Ascending aorta (tissue), 2 donors: ENCODE data around the gene NCDN. TPM values are rescaled to one million over a fixed set of nuclear protein-coding genes. Genes with fewer than 3 reads are reported as not detected.
"Not testable (repeated sequence)": the region's sequence is repeated elsewhere in the genome, so short reads cannot be mapped to it uniquely, and the experiment has no call there.

ENCODE experiments used
- DNase-seq, 2 donors: peaks; one replicate each; pipeline ENCODE4 v3.0.0-alpha.2; 2019; ENCODE audit warnings: low spot score in 2 of 2
- H3K27ac ChIP-seq, 2 donors: fragments of 200-600 bp; sonication (generic); one replicate each; pipeline ENCODE4 v1.5.1; 2016 to 2017; ENCODE audit warnings: mild to moderate bottlenecking in 1 of 2
- H3K27me3 ChIP-seq: fragments of 200-600 bp; sonication (generic); one replicate; pipeline ENCODE4 v1.5.1; 2017
- H3K36me3 ChIP-seq, 2 donors: fragments of 200-600 bp; sonication (generic); one replicate each; pipeline ENCODE4 v1.5.1; 2016
- H3K4me1 ChIP-seq, 2 donors: fragments of 200-600 bp; sonication (generic); one replicate each; pipeline ENCODE4 v1.5.1; 2016 to 2017; ENCODE audit warnings: mild to moderate bottlenecking in 1 of 2
- H3K4me3 ChIP-seq, 2 donors: fragments of 200-600 bp; sonication (generic); one replicate each; pipeline ENCODE4 v1.5.1; 2016 to 2017; ENCODE audit warnings: mild to moderate bottlenecking in 1 of 2
- H3K9me3 ChIP-seq, 2 donors: fragments of 200-600 bp; sonication (generic); one replicate each; pipeline ENCODE4 v1.5.1; 2016
- CTCF ChIP-seq, 3 experiments: fragments of 200-600 bp in 2 of 3; fragments of 450-650 bp in 1 of 3; sonication (generic) in 2 of 3; IDR thresholded peaks; one replicate each; pipeline ENCODE4 v1.5.1; 2016 to 2019; ENCODE audit warnings: antibody characterized with exemption in 3 of 3, mild to moderate bottlenecking in 1 of 3, moderate library complexity in 1 of 3
- intact Hi-C: fragments of 100-400 bp; cut with DNase I; formaldehyde crosslinking; loops from one replicate; pipeline ENCODE4 v1.15.1; 2023
- total RNA-seq: library from RNA; depleted of rRNA; stranded (reverse); fragments of >200 nt; gene quantifications from one replicate; pipeline ENCODE4 v1.1.0, GENCODE V29; 2016

NCDN gene
- total RNA-seq, 1 donor from 2014 or later = 20.1 TPM

DNA sequence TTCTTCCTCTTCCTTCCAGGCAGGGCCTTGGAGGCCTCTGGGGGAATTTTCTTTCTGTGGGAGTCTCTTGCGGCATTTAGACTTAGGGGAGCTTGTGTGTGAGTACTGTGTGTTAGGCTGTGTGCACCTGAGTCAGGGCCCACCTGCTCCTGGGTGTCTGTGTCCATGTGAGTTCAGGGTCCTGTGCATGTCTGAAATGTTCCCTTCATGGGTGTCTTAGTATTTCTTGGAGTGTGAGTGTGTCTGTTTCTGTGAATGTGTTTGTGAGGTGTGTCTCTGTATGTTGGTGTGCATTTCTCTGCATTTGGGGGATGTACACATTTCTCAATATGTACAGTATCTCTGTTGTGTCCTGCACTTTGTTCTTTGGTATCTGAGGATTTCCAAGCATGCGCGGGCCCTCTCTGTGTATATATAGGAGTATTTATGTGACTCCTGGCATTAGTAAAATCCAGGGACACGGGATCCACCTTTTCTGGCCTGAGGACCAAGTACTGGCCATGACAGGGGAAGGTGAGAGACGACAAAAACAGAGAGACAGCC, 17.9 kb downstream of the NCDN start:
- no peak overlapping the region for H3K4me3 ChIP-seq
- no peak for TF ChIP-seq CTCF (IDR thresholded peaks at IDR 0.05)
- no peaks in the 10 kb centered on the region for H3K36me3 ChIP-seq
- no peak overlapping the region for H3K27ac ChIP-seq
- H3K9me3 ChIP-seq = no peaks in the 10 kb centered on the region
- no peak for DNase-seq
- peaks cover 17% of the 10 kb centered on the region for H3K27me3 ChIP-seq
- peaks cover 0 to 16% of the 10 kb centered on the region in 2 donors for H3K4me1 ChIP-seq
- intact Hi-C loops = no loop called here

DNA sequence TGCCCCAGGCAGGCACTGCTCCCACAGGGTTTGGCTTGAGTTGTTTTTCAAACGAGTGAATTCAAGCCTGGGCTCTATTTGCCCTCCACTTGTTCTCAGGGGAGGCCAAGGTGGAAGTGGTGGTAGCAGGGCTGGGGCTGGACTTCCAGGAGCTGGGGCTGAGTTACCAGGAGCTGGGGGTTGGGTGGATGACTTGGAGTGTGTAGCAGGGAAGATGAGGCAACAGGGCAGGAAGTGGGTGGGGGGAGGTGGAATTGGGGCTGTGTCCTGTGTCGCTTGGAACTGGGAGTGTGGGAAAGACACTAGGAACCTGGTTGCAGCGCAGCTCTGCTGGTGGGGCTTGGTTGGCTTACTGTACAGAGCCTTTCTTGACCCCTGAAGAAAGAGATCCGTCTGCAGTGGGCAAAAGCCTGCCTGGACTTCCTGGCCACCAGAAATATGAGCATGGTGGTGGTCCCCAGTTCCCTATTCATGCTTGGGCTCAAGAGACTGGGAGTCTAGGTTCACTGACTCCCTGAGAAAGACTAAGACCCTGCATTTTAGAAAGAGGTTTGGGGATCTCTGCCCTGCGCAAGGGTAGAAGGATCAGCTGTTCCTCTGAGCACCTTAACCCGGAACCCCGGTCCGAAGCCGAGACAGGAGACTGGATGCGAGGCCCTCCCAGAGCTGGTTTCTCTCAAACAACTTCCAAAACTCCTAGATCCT, 18.6 kb downstream of the NCDN start:
- peaks cover 17% of the 10 kb centered on the region for H3K27me3 ChIP-seq
- intact Hi-C loops = no loop called here
- H3K4me1 ChIP-seq = peaks cover 0 to 16% of the 10 kb centered on the region in 2 donors
- H3K27ac ChIP-seq = no peak overlapping the region
- H3K4me3 ChIP-seq = peak overlapping the region; percentile 42 to 54
- no peak for TF ChIP-seq CTCF (IDR thresholded peaks at IDR 0.05)
- H3K36me3 ChIP-seq = no peaks in the 10 kb centered on the region
- DNase-seq = no peak
- H3K9me3 ChIP-seq = no peaks in the 10 kb centered on the region

DNA sequence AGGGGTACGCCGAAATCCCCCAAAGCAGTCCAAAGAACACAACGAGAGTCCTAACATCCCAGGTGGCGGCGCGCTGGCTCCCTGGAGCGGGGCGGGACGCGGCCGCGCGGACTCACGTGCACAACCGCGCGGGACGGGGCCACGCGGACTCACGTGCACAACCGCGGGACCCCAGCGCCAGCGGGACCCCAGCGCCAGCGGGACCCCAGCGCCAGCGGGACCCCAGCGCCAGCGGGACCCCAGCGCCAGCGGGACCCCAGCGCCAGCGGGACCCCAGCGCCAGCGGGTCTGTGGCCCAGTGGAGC, 19.1 kb downstream of the NCDN start:
- intact Hi-C loops, H3K9me3 ChIP-seq, DNase-seq, H3K36me3 ChIP-seq, H3K27ac ChIP-seq: not testable (repeated sequence)
- H3K27me3 ChIP-seq = peaks cover 17% of the 10 kb centered on the region
- H3K4me1 ChIP-seq = peaks cover 0 to 16% of the 10 kb centered on the region in 2 donors
- H3K4me3 ChIP-seq = peak overlapping the region; percentile 42 to 54

GRCh38 chr1:35577071-35577998, 19.7 kb downstream of the NCDN start:
- H3K36me3 ChIP-seq = no peaks in the 10 kb centered on the region
- H3K27ac ChIP-seq = no peak overlapping the region
- H3K4me1 ChIP-seq = peaks cover 0 to 16% of the 10 kb centered on the region in 2 donors
- H3K27me3 ChIP-seq = peaks cover 17% of the 10 kb centered on the region
- no peak for TF ChIP-seq CTCF (IDR thresholded peaks at IDR 0.05)
- DNase-seq = no peak
- no peaks in the 10 kb centered on the region for H3K9me3 ChIP-seq
- intact Hi-C loops = no loop called here
- peak overlapping the region; percentile 42 to 54 for H3K4me3 ChIP-seq

GRCh38 chr1:35580949-35581388, 23.4 kb downstream of the NCDN start:
- no peak for DNase-seq
- Histone ChIP-seq H3K27ac (no peak overlapping the region), H3K36me3 (no peaks in the 10 kb centered on the region), H3K4me3 (no peak overlapping the region), H3K27me3 (peaks cover 7% of the 10 kb centered on the region), H3K4me1 (peaks cover 0 to 6% of the 10 kb centered on the region in 2 donors), H3K9me3 (no peaks in the 10 kb centered on the region)
- intact Hi-C loops = no loop called here
- TF ChIP-seq CTCF (IDR thresholded peaks at IDR 0.05) = no peak

DNA sequence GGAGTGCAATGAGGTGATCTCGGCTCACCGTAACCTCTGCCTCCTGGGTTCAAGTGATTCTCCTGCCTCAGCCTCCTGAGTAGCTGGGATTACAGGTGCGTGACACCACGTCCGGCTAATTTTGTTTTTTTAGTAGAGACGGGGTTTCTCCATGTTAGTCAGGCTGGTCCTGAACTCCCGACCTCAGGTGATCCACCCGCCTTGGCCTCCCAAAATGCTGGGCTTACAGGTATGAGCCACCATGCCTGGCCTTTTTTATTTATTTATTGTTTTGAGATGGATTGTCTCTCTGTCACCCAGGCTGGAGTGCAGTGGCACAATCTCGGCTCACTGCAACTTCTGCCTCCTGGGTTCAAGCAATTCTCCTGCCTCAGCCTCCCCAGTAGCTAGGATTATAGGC, 24.0 kb downstream of the NCDN start:
- H3K4me1 ChIP-seq, H3K27ac ChIP-seq, H3K36me3 ChIP-seq, H3K9me3 ChIP-seq, H3K27me3 ChIP-seq, DNase-seq, H3K4me3 ChIP-seq, intact Hi-C loops: not testable (repeated sequence)
